Measurements from ENCODE around the gene HERC4.

- TF ChIP-seq CTCF (IDR thresholded peaks at IDR 0.05; ENCODE audit: insufficient read depth, low read depth, low read length) (no peak), EZH2 (IDR thresholded peaks at IDR 0.05; ENCODE audit: insufficient read depth, low read length) (no peak)
Observed at GRCh38 chr10:68007356-68007755, 67.7 kb downstream of the HERC4 start.

All from astrocyte (in vitro differentiated cells and primary cell).